Esophagus muscularis mucosa (tissue), 4 donors: ENCODE results near the gene GGT1.
"Not testable (repeated sequence)": the region's sequence is repeated elsewhere in the genome, so short reads cannot be mapped to it uniquely, and the experiment has no call there.

Source experiments
- CTCF ChIP-seq, 3 experiments: fragments of 200-600 bp in 2 of 3; fragments of 450-650 bp in 1 of 3; sonication (generic) in 2 of 3; IDR thresholded peaks; one replicate each; pipeline ENCODE4 v1.5.1; 2017 to 2019; ENCODE audit warnings: antibody characterized with exemption in 3 of 3, mild to moderate bottlenecking in 2 of 3, moderate library complexity in 1 of 3
- EP300 ChIP-seq: sonication (generic); formaldehyde crosslinking; IDR thresholded peaks from one replicate; pipeline ENCODE4 v1.6.1; 2017; ENCODE audit warnings: antibody characterized with exemption
- POLR2A ChIP-seq: fragments of 450-650 bp; IDR thresholded peaks from one replicate; pipeline ENCODE4 v1.6.1; 2017; ENCODE audit warnings: antibody characterized with exemption, moderate library complexity, mild to moderate bottlenecking, low read depth
- POLR2AphosphoS5 ChIP-seq, 2 donors: sonication (generic); formaldehyde crosslinking; IDR thresholded peaks; one replicate each; pipeline ENCODE4 v1.6.1; 2017; ENCODE audit warnings: antibody characterized with exemption in 2 of 2

- TF ChIP-seq CTCF (IDR thresholded peaks at IDR 0.05); POLR2A; POLR2AphosphoS5 (IDR thresholded peaks at IDR 0.05); EP300: not testable (repeated sequence)
Observed at GRCh38 chr22:24672532-24672931, 69.5 kb downstream of the GGT1 start.
